ENCODE results near the gene OR51F2.

GRCh38 chr11:4821021-4821420 lies at the start of gene OR51F2:
- no peak for TF ChIP-seq CTCF (conservative IDR thresholded peaks at IDR 0.05 in 1 of 2, IDR thresholded peaks at IDR 0.05 in 1 of 2; ENCODE audit: low read depth in 1 of 2, low read length in 2 of 2)
- TF ChIP-seq EZH2 (IDR thresholded peaks at IDR 0.05; ENCODE audit: low read length, missing control alignments), result no peak
